Astrocyte of the cerebellum (primary cell): ENCODE measurements around the gene EMP2.

Experiments
- DNase-seq: peaks from one replicate; pipeline ENCODE4 v3.0.0-alpha.2; 2011; ENCODE audit warnings: low read depth
- H3K4me3 ChIP-seq: 2 replicates; pipeline ENCODE4 v1.5.1; 2011; ENCODE audit warnings: mild to moderate bottlenecking, low read depth, low read length, moderate library complexity
- in situ Hi-C: cut with HindIII; loops from 2 replicates; pipeline ENCODE4 v1.10.0; 2017; ENCODE audit warnings: low sequenced_read_pairs
- TF ChIP-seq, protein P1 (sequence below): IDR thresholded peaks from 2 replicates; pipeline ENCODE4 v1.5.1; 2012; ENCODE audit warnings: low read length, low read depth, moderate library complexity, mild to moderate bottlenecking; ENCODE audit errors: missing control alignments

EMP2 gene

GRCh38 chr16:10580883-10581247, 467 bp upstream of the EMP2 start:
- in situ Hi-C loops: no loop called here
- peak overlapping the region; percentile 89 for H3K4me3 ChIP-seq
- TF ChIP-seq, protein P1, sequence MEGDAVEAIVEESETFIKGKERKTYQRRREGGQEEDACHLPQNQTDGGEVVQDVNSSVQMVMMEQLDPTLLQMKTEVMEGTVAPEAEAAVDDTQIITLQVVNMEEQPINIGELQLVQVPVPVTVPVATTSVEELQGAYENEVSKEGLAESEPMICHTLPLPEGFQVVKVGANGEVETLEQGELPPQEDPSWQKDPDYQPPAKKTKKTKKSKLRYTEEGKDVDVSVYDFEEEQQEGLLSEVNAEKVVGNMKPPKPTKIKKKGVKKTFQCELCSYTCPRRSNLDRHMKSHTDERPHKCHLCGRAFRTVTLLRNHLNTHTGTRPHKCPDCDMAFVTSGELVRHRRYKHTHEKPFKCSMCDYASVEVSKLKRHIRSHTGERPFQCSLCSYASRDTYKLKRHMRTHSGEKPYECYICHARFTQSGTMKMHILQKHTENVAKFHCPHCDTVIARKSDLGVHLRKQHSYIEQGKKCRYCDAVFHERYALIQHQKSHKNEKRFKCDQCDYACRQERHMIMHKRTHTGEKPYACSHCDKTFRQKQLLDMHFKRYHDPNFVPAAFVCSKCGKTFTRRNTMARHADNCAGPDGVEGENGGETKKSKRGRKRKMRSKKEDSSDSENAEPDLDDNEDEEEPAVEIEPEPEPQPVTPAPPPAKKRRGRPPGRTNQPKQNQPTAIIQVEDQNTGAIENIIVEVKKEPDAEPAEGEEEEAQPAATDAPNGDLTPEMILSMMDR: no peak
- DNase-seq: no peak

DNA sequence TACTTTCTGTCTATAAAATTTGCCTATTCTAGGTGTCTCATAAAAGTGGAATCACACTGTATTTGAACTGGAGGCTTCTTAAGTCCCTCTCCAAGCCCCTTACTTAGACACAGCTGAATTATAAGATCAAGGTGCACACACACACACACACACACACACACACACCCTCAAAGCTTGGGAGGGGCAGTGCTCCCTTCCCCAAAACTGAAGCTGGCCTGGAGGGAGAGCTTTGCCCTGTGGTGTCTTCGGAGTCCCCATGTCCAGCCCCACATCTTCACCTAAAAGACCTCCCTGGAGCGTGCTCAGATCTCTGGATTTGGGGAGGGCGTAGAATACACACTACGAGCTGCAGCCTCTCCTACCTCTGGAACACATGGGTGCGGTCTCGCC, 828 bp downstream of the EMP2 start:
- in situ Hi-C loops: no loop called here
- TF ChIP-seq, protein P1: no peak
- no peak for DNase-seq
- peak overlapping the region; percentile 89 for H3K4me3 ChIP-seq

DNA sequence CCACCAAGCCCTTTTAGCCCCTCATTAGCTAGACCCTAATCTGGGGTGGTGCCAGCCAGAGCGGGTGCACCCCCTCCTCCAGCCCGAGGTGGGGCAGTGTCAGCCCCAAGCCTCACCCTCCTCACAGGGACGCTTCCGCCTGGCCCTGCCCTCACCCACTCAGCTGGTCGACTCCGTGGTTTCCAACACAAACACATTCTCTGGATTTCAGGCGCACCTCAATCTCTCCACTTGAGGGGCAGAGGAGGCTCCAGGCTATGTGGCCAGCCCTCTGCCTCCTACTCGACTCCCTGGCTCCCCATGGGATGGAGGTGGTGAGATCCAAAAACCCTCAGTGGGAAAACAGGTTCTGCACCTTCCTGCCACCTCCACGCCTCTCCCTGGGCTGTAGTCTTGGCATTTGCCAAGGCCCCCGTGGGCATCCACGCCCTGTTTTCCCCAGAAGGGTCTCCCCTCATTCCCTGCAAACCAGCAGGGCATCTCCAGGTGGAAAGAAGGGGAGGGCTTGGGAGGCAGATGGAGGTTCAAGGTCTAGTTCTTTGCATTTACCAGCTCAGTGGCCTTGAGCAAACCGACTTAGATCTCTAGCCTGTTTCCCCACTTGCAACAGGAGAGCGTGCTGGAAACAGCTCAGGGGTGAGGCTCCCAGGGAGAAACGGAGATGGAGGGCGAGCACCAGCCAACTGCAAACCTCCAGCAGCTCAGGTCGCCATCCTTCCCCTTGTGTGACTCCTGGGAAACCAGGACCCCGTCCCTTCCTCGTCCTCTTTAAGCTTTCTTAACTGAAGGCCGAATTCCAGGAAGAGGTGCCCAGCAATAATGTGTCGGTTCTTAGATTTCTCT, 1.7 kb downstream of the EMP2 start:
- no peak overlapping the region for H3K4me3 ChIP-seq
- TF ChIP-seq, protein P1: no peak
- in situ Hi-C loops: no loop called here
- DNase-seq: no peak

- H3K4me3 ChIP-seq: no peak overlapping the region
- TF ChIP-seq, protein P1: no peak
- no peak for DNase-seq
- in situ Hi-C loops: no loop called here
These were observed 2.8 kb downstream of the EMP2 start for GRCh38 chr16:10577305-10578202.

DNA sequence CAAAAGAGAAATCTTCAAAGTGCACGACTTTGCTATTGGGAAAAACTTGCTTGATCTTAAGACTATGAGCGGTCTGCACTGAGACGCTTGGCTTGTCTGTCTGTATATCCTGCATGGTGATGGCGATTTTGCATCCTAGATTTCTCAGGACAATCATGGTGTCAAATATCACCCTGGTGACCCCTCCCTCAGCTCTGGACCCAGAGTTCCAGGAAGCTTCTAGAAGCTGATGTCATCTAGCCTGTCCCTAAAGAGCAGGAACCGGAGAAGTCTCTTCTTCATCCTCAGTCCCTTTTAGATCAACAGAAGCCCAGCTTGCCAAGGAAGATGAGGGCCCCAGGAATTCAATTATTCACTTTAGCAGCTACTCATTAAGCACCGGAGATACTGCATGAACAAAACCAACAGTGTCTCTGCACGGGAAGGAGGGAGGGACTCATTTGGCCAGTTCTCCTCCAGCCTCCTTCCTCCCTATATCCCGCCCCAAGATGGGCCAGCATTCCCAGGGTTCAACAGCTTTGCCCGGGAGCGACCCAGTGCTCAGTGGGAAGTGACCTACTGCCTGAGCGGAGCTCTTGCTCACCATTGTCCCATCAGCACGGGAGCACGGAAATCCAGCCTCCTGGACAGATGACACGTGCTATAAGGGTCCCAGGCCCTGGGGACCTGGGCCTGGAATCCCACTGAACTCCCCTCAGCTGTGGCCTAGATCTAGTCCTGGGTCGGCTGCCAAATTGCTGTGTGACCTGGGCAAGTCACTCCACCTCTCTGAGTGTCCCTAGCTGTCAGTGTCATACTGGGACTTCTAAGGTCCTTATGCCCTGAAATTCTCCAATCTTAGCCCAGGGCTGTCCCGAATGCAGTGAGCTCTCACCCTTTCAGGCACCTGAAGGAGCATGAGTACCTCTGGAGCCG, 3.8 kb downstream of the EMP2 start:
- TF ChIP-seq, protein P1: no peak
- no peak for DNase-seq
- no peak overlapping the region for H3K4me3 ChIP-seq
- in situ Hi-C loops: no loop called here
